Chondrocyte (in vitro differentiated cells): Measurements from ENCODE around the gene IER3. TPM values are rescaled to one million over a fixed set of nuclear protein-coding genes. Genes with fewer than 3 reads are reported as not detected.

Experiments used
- DNase-seq: peaks from one replicate; pipeline ENCODE4 v3.0.0; 2021; ENCODE audit warnings: mixed read lengths, low spot score
- H3K27ac Mint-ChIP-seq: one replicate; pipeline ENCODE4 v1.8.0; 2021; ENCODE audit warnings: mild to moderate bottlenecking, moderate library complexity, mixed read lengths; ENCODE audit not compliant: unreplicated experiment
- H3K27me3 Mint-ChIP-seq: 2 replicates; pipeline ENCODE4 v1.8.0; 2021; ENCODE audit warnings: low read depth, mixed read lengths
- H3K36me3 Mint-ChIP-seq: 2 replicates; pipeline ENCODE4 v1.8.0; 2021; ENCODE audit warnings: low read depth, mixed read lengths
- H3K4me1 Mint-ChIP-seq: 2 replicates; pipeline ENCODE4 v1.8.0; 2021; ENCODE audit warnings: low read depth, mild to moderate bottlenecking, mixed read lengths
- H3K4me3 Mint-ChIP-seq: one replicate; pipeline ENCODE4 v1.8.0; 2021; ENCODE audit warnings: mild to moderate bottlenecking, moderate library complexity, mixed read lengths; ENCODE audit not compliant: unreplicated experiment
- H3K9me3 Mint-ChIP-seq: 2 replicates; pipeline ENCODE4 v1.8.0; 2021; ENCODE audit warnings: low read depth, mixed read lengths
- CTCF ChIP-seq: fragments of 200-600 bp; sonication (generic); IDR thresholded peaks from 2 replicates; pipeline ENCODE4 v1.5.0; 2021; ENCODE audit warnings: antibody characterized with exemption, mild to moderate bottlenecking, moderate library complexity
- total RNA-seq: library from RNA; stranded (reverse); gene quantifications from 3 replicates; pipeline ENCODE4 v1.2.1, GENCODE V29; 2021

Gene IER3
- total RNA-seq, 1 donor from 2014 or later: 333 TPM

GRCh38 chr6:30774701-30775100 is 30.4 kb upstream of the IER3 start:
- H3K27me3 Mint-ChIP-seq: no peaks in the 10 kb centered on the region

GRCh38 chr6:30770592-30770991 is 26.2 kb upstream of the IER3 start:
- no peak for DNase-seq
- H3K27me3 Mint-ChIP-seq: no peaks in the 10 kb centered on the region
- TF ChIP-seq CTCF: no peak
- H3K9me3 Mint-ChIP-seq: no peaks in the 10 kb centered on the region
- H3K4me3 Mint-ChIP-seq: no peak overlapping the region
- H3K4me1 Mint-ChIP-seq: peaks cover 63% of the 10 kb centered on the region
- peak overlapping the region; percentile 100 for H3K27ac Mint-ChIP-seq
- H3K36me3 Mint-ChIP-seq: no peaks in the 10 kb centered on the region

More at GRCh38 chr6:30774701-30775100, 30.4 kb upstream of the IER3 start:
- no peak for TF ChIP-seq CTCF
- Mint-ChIP-seq H3K36me3 (no peaks in the 10 kb centered on the region), H3K9me3 (no peaks in the 10 kb centered on the region), H3K4me3 (no peak overlapping the region), H3K4me1 (peaks cover 56% of the 10 kb centered on the region), H3K27ac (peak overlapping the region; percentile 5)
- DNase-seq: no peak

- Mint-ChIP-seq H3K4me1 (peaks cover 67% of the 10 kb centered on the region), H3K9me3 (no peaks in the 10 kb centered on the region), H3K36me3 (no peaks in the 10 kb centered on the region), H3K27ac (peak overlapping the region; percentile 100), H3K4me3 (peak overlapping the region; percentile 67), H3K27me3 (no peaks in the 10 kb centered on the region)
- TF ChIP-seq CTCF: no peak
- no peak for DNase-seq
These were observed 25.6 kb upstream of the IER3 start for GRCh38 chr6:30769853-30770524.

GRCh38 chr6:30769088-30769852 is 24.9 kb upstream of the IER3 start:
- H3K9me3 Mint-ChIP-seq: no peaks in the 10 kb centered on the region
- TF ChIP-seq CTCF: no peak
- H3K27ac Mint-ChIP-seq: peak overlapping the region; percentile 100
- no peak for DNase-seq
- peaks cover 70% of the 10 kb centered on the region for H3K4me1 Mint-ChIP-seq
- H3K36me3 Mint-ChIP-seq: no peaks in the 10 kb centered on the region
- no peaks in the 10 kb centered on the region for H3K27me3 Mint-ChIP-seq
- peak overlapping the region; percentile 67 for H3K4me3 Mint-ChIP-seq

GRCh38 chr6:30768634-30769087 is 24.3 kb upstream of the IER3 start:
- Mint-ChIP-seq H3K4me3 (peak overlapping the region; percentile 29), H3K27ac (peak overlapping the region; percentile 100), H3K36me3 (no peaks in the 10 kb centered on the region), H3K9me3 (no peaks in the 10 kb centered on the region), H3K4me1 (peaks cover 70% of the 10 kb centered on the region), H3K27me3 (no peaks in the 10 kb centered on the region)
- no peak for DNase-seq
- TF ChIP-seq CTCF: no peak
